ENCODE data around the gene SIAH2. TPM values are rescaled to one million over a fixed set of nuclear protein-coding genes. Genes with fewer than 3 reads are reported as not detected.

SIAH2 gene
- total RNA-seq, 1 donor from 2014 or later: 44.6 TPM

DNA sequence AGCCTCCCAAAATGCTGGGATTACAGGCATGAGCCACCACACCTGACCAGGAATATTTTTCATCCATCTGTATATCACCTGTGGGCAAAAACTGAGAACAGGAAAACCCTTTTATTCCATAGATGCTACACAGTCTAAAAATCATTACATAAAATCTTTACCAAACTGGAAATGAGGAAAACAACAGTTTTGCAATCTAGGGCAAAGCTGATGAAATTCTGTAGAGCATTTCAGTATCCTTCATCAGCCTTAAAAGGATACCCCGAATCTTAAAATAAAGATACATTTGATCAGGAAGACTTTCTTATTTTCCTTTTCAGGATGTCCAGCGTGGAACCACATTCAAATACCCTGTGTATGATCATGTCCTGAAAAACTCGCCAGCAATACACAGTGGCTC, 7.1 kb downstream of the SIAH2 start:
- DNase-seq (ENCODE audit: low read depth): no peak
- TF ChIP-seq, protein P1, sequence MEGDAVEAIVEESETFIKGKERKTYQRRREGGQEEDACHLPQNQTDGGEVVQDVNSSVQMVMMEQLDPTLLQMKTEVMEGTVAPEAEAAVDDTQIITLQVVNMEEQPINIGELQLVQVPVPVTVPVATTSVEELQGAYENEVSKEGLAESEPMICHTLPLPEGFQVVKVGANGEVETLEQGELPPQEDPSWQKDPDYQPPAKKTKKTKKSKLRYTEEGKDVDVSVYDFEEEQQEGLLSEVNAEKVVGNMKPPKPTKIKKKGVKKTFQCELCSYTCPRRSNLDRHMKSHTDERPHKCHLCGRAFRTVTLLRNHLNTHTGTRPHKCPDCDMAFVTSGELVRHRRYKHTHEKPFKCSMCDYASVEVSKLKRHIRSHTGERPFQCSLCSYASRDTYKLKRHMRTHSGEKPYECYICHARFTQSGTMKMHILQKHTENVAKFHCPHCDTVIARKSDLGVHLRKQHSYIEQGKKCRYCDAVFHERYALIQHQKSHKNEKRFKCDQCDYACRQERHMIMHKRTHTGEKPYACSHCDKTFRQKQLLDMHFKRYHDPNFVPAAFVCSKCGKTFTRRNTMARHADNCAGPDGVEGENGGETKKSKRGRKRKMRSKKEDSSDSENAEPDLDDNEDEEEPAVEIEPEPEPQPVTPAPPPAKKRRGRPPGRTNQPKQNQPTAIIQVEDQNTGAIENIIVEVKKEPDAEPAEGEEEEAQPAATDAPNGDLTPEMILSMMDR (conservative IDR thresholded peaks at IDR 0.05; ENCODE audit: low read depth, low read length): no peak
- H3K4me3 ChIP-seq (ENCODE audit: low read depth, low read length): no peak overlapping the region

DNA sequence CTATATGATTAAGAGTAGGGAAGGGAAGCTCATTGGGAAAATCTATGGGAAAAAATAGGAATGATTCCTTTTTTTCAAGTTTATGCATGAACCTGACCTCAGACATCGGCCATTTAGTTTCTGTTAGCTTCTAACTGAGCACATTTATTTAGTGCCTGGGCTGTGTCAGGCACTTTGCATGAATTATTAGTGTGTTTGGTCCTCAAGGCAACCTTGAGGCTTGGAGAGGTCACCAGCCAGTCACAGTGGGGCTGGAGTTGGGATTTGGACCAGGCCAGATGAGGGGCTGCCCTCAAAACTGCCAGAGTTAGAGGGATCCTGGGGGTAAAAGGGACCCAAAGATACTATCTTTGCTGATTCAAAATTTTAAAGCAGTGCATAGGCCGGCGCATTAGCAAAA, 8.1 kb downstream of the SIAH2 start:
- no peak overlapping the region for H3K4me3 ChIP-seq (ENCODE audit: low read depth, low read length)
- DNase-seq (ENCODE audit: low read depth): no peak
- TF ChIP-seq, protein P1 (conservative IDR thresholded peaks at IDR 0.05; ENCODE audit: low read depth, low read length): no peak

DNA sequence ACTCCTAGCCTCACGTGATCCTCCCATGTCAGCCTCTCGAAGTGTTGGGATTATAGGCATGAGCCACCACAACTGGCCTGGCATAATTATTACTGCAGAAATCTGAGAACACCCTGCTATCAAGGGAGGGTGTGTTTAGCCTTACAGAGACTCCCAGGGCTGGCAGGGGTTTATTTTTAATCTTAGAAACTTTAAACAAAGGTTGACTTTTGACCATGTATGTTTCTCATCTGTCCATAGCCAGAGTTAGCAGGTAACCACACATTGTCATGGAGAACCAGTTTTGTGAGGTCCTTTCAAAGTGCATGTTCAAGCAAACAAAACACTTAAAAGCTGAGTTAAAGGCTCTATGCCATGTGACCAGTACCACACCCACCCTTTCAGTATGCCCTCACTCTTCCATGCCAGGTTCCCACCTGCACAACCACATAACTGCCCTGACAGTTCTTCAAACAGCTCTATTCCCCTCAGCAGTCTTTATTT, 11.1 kb downstream of the SIAH2 start:
- no peak overlapping the region for H3K4me3 ChIP-seq (ENCODE audit: low read depth, low read length)
- DNase-seq (ENCODE audit: low read depth): no peak
- TF ChIP-seq, protein P1 (conservative IDR thresholded peaks at IDR 0.05; ENCODE audit: low read depth, low read length): no peak

DNA sequence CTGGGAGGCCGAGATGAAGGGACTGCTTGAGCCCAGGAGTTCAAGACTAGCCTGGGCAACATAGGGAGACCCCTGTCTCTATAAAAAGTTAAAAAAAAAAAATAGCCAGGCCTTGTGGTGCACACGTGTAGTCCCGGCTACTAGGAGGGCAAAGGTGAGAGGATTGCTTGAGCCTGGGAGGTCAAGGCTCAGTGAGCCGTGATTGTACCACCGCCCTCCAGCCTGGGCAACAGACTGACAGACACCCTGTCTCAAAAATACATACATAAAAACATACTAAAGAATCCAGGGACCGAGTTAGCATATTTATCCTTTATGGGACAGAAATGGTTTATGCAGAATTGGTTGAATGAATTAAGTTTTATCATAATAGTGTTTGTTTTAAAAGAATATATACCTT, 13.7 kb downstream of the SIAH2 start:
- no peak overlapping the region for H3K4me3 ChIP-seq (ENCODE audit: low read depth, low read length)
- TF ChIP-seq, protein P1 (conservative IDR thresholded peaks at IDR 0.05; ENCODE audit: low read depth, low read length): no peak
- DNase-seq (ENCODE audit: low read depth): no peak

DNA sequence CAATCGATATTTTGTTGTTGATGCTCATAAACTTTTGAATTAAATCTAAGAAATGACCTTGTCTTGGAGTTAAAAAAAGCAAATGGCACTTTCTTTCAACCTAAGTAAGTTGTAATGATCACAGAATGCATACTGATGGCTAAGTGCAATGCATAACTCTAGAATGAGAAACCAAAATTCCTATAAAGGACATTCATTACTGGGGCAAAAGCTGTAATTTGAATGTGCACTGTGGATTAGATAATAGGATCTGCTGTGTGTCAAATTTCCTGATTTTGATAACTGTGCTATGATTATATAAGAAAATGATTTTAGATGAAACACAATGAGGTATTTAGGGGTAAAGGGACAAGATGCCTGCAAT, 14.3 kb downstream of the SIAH2 start:
- no peak overlapping the region for H3K4me3 ChIP-seq (ENCODE audit: low read depth, low read length)
- no peak for DNase-seq (ENCODE audit: low read depth)
- TF ChIP-seq, protein P1 (conservative IDR thresholded peaks at IDR 0.05; ENCODE audit: low read depth, low read length): no peak

DNA sequence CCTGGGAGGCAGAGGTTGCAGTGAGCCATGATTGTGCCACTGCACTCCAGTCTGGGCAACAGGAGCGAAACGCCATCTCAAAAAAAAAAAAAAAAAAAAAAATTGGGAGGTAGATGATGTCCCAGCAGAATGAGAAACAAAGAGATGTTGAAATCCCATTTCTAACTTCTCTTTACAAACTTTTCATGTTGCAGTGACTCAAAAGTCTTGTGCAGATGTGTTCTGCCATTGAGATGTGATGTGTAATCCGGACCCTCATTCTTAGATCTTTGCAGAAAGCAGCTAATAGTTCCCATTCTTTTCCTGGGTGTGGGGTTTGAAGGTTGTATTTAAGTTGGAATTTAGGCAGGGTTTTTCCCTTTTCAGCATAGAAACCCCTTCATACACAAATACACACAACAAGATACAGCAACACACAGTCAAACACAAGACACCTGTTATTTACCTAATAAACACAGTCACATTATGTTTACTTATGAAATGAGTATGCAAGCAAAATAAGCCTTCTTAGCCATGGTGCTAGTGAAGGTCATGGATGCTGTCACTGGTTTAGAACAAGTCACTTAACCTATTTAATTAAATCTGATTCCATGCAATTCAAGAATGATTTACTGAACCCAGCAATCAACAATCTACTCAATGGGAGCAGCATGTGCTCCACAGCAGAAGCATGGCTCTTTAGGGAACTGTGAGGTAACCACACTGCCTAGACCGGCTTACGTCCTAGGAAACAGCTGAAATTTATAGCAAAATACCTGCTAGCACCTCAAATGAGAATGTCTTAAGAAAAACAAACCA, 14.9 kb downstream of the SIAH2 start:
- H3K4me3 ChIP-seq (ENCODE audit: low read depth, low read length): no peak overlapping the region
- DNase-seq (ENCODE audit: low read depth): no peak
- TF ChIP-seq, protein P1 (conservative IDR thresholded peaks at IDR 0.05; ENCODE audit: low read depth, low read length): no peak
